ENCODE results near the gene SMAGP. TPM values are rescaled to one million over a fixed set of nuclear protein-coding genes. Genes with fewer than 3 reads are reported as not detected.

The SMAGP gene
- total and polyA plus RNA-seq, 2 of the 13 experiments (the other 11 are each of a cell fraction or from before 2014, with no cell fraction given) = 9.2 TPM

DNA sequence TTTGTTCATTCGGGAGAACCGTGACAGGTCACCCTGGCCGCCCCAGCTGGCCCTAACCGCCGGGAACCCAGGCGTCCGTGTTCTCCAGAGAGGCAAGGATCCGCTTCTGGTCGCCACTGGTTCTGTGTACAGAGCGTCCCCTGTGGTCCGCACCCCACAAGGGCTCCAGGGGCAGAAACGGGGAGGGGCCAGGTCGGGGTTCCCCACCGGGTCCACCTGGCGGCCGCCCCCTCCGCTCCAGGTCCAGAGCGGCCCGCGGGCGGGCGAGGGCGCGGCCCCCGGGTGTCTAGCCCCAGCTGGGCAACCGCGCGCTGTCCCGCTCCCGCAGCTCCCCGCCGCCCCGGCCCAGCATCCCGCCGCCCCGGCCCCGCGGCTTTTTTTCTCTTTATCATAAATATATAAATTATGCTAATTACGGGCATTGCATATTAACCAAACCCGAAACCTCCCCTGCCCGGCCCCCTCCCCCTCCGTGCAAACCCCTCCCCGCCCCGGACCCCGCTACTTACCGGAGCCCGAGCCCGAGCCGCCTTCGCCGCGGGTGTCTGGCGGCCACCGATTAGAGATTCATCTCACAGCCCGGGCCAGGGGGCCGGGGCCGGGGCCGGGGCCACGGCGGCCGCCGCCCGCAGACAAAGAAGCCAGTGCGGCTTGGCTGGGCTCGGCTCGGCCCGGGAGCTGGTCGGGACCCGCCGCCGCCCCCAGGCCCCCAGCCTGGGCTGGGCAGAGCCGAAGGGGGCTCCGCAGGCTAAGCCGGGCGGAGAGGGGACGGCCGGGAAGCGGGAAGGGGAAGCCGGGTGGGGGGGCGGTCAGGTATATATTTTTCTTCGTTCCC lies 52.9 kb downstream of the SMAGP start (continued):
- TF ChIP-seq ZNF451 (CRISPR knock-in tag; IDR thresholded peaks at IDR 0.05) (no peak), HNRNPLL (IDR thresholded peaks at IDR 0.05; ENCODE audit: low read depth, low read length, poor library complexity, severe bottlenecking) (peak; percentile 26), ZNF768 (CRISPR knock-in tag; IDR thresholded peaks at IDR 0.05) (0 out of 2 replicates have a peak, but pooled peaks have one; percentile 20), GLI4 (CRISPR knock-in tag; IDR thresholded peaks at IDR 0.05; ENCODE audit: borderline replicate concordance) (no peak), ZFY (CRISPR knock-in tag; IDR thresholded peaks at IDR 0.05) (0 out of 2 replicates have a peak, but pooled peaks have one; percentile 5), ZNF10 (CRISPR knock-in tag; IDR thresholded peaks at IDR 0.05; ENCODE audit: borderline replicate concordance, low read depth) (no peak), ZNF33A (CRISPR knock-in tag; IDR thresholded peaks at IDR 0.05; ENCODE audit: borderline replicate concordance) (no peak), MAZ (IDR thresholded peaks at IDR 0.05; ENCODE audit: borderline replicate concordance, low read depth, low read length) (no peak), MAZ (CRISPR knock-in tag; IDR thresholded peaks at IDR 0.05; ENCODE audit: low read depth) (0 out of 2 replicates have a peak, but pooled peaks have one; percentile 31), NCOA2 (CRISPR knock-in tag; IDR thresholded peaks at IDR 0.05) (no peak), ZFYVE20 (CRISPR knock-in tag; IDR thresholded peaks at IDR 0.05; ENCODE audit: borderline replicate concordance, low read depth) (no peak), HCFC1 (IDR thresholded peaks at IDR 0.05; ENCODE audit: low read depth, low read length) (no peak), HNRNPL (IDR thresholded peaks at IDR 0.05; ENCODE audit: low read depth, low read length) (no peak), ZNF501 (CRISPR knock-in tag; IDR thresholded peaks at IDR 0.05) (peak; percentile 34; the same call in 1 of the 2 replicates), SMAD3 (CRISPR knock-in tag; IDR thresholded peaks at IDR 0.05) (no peak), MAFF (IDR thresholded peaks at IDR 0.05; ENCODE audit: low read depth, low read length) (no peak), AGO1 (IDR thresholded peaks at IDR 0.05; ENCODE audit: low read depth, low read length, poor library complexity, severe bottlenecking) (no peak), ZNF383 (CRISPR knock-in tag; IDR thresholded peaks at IDR 0.05; ENCODE audit: borderline replicate concordance) (no peak), PAX8 (CRISPR knock-in tag; IDR thresholded peaks at IDR 0.05; ENCODE audit: borderline replicate concordance) (no peak), MEIS1 (CRISPR knock-in tag; IDR thresholded peaks at IDR 0.05; ENCODE audit: borderline replicate concordance) (no peak), TRIM24 (CRISPR knock-in tag; IDR thresholded peaks at IDR 0.05) (no peak), ESRRA (CRISPR knock-in tag; IDR thresholded peaks at IDR 0.05; ENCODE audit: low read depth) (no peak)
- TF ChIP-seq, protein P1, sequence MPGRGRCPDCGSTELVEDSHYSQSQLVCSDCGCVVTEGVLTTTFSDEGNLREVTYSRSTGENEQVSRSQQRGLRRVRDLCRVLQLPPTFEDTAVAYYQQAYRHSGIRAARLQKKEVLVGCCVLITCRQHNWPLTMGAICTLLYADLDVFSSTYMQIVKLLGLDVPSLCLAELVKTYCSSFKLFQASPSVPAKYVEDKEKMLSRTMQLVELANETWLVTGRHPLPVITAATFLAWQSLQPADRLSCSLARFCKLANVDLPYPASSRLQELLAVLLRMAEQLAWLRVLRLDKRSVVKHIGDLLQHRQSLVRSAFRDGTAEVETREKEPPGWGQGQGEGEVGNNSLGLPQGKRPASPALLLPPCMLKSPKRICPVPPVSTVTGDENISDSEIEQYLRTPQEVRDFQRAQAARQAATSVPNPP (CRISPR knock-in tag; IDR thresholded peaks at IDR 0.05) = no peak
- TF ChIP-seq, protein P2, sequence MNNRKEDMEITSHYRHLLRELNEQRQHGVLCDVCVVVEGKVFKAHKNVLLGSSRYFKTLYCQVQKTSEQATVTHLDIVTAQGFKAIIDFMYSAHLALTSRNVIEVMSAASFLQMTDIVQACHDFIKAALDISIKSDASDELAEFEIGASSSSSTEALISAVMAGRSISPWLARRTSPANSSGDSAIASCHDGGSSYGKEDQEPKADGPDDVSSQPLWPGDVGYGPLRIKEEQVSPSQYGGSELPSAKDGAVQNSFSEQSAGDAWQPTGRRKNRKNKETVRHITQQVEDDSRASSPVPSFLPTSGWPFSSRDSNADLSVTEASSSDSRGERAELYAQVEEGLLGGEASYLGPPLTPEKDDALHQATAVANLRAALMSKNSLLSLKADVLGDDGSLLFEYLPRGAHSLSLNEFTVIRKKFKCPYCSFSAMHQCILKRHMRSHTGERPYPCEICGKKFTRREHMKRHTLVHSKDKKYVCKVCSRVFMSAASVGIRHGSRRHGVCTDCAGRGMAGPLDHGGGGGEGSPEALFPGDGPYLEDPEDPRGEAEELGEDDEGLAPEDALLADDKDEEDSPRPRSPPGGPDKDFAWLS (CRISPR knock-in tag; IDR thresholded peaks at IDR 0.05; ENCODE audit: borderline replicate concordance) = no peak
- TF ChIP-seq, protein P3, sequence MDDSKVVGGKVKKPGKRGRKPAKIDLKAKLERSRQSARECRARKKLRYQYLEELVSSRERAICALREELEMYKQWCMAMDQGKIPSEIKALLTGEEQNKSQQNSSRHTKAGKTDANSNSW (CRISPR knock-in tag; IDR thresholded peaks at IDR 0.05; ENCODE audit: borderline replicate concordance) = no peak
- TF ChIP-seq, protein P4, sequence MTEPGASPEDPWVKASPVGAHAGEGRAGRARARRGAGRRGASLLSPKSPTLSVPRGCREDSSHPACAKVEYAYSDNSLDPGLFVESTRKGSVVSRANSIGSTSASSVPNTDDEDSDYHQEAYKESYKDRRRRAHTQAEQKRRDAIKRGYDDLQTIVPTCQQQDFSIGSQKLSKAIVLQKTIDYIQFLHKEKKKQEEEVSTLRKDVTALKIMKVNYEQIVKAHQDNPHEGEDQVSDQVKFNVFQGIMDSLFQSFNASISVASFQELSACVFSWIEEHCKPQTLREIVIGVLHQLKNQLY (CRISPR knock-in tag; IDR thresholded peaks at IDR 0.05) = no peak

All from HepG2 (cell line).